ENCODE results near the gene ESPNL.

Gene ESPNL

DNA sequence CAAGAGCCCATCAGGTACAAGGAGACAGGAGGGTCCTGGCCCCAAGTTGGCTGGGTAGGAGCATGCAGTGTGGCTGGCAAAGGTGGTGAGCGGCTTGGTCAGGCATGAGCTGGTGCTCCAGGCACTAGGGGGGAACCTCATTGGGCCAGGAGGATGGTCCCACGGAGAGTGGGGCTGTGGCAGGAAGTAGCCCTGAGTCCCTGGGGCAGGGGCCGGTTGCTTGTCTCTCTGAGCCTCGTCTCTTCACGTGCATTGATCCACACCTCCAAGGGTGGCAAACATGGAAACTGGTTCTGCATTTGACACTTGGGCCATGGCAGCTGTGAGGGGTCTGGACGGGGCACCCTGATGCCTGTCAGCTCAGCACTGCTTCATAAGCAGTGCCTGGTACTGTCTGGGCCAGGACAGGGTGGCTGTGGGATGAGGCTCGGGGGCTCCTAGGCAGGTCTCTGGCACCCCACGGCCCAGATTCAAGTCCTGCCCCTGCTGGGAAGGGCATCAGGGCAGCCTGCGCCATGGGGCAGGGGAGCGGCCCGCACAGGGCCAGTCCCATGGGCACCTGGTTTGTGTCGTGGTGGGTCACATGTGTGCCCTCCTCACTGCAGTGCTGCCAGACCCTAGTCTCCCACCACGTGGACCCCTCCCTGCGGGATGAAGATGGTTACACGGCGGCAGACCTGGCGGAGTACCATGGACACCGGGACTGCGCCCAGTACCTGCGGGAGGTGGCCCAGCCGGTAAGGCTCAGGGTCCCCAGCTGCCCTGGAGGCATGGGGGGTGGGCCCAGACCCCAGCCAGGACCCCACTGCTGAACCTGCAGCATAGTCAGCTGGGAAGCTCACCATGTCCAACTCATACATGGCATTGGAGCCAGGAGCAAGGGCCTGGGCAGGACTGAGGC is 16.4 kb downstream of the ESPNL start:
- no peak for DNase-seq

DNA sequence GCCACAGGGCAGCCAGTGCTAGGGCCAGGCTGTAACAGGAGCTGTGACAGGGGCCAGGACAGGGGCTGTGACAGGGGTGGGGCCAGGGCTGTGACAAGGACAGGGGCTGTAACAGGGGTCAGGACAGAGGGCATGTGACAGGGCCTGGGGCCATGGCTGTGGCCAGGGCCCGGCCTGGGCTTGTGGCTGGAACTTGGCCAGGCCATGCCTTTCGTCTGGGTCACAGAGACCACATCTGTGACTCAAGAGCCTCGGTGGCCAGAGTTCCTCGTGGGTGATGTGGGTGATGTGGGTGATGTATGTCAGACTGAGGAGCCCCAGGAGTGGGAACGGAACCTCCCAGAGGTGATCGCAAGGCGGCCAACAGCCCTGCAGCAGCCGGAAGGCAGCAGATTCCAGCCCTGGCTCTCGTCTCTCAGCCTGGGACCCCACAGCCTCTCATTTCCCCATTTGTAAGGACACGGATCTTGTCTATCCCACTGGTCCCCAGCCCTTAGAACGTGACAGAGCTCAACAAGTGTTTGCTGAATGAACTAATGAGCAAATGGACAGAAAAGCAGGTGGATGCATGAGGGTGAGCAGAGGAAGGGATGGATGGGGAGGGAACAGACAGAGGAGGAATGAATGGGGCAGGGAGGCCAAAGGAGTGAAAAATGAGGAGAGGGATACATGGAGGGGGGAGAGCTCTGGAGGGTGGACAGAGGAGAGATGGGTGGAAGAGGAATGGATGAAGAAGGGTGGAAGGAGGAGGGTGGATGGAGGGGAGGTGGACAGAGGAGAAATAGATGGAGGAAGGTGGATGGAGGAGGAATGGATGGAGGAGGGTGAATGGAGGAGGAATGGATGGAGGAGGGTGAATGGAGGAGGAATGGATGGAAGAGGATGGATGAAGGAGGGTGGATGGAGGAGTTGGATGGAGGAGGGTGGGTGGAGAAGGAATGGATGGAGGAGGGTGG is 17.3 kb downstream of the ESPNL start:
- DNase-seq = no peak

DNA sequence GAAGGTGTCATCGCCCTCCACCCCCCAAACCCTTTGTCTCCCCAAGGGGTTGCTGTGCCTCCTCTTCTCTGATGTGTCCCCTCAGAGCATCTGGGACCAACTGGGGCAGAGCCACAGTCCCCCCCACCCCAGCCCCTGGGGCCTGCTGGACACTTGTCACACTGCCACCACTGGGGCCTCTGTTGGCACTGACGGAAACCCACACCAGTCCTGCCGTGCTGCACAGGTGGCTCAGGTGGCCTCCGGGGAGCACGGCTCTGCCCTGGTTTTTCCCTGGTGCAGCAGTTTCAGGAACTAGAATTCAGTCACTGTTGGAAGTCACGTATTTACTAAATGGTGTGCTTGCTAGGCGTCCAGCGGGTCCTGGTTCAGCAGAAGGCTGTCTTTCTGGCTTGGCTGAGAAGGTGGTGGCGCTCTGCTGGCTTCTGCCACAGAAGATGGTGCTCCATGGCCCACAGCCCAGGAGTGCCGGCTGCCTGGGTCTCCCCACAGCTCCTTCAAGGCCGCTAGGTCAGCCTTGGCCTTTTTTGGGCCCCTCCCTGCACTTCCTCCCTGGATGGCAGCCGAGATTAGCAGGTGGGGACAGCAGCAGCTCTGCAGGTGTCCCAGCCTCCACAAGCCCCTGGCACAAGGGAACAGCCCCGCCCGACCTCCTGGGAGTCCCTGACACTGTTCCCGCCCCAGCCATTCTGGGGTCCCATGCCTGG is 19.8 kb downstream of the ESPNL start:
- DNase-seq = no peak

DNA sequence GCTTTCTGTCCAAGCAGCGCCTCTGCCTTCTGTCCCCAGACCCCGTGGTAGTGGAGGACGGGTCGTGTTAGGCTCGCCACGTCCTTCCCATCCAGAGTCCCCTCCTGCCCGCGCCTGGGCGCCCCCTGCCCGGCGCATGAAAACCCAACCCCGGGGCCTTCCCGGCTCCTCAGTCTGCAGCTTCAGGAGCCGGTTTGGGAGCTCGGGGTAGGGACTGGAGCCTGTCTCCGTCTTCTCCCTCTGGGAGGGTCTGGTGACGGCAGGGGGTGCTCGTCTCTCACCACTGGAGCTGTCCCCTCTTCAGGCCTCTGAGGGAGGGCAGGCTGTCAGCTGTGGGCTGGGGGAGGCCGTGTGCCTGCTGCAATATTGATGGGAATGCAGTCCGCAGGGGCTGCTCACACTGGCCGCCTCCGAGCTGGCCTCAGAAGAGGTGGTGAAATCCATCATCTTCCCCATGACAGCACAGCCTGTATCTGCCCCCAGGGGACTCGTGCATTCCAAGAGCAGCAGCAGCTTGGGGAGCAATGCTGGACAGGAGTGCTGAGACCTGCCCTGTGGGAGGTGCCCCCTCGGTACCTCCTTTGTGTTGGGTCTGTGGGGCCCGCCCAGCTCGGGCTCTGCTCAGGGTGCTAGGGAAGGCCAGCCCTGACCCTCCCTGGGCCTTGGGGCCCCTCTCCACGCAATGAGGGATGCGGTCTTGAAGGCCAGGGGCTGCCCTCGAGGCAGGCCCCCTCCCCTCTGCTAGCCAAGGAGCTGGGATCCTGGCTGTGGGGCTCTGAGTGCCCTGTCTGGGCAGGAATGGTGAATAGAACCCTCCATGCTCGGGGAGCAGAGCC is 20.5 kb downstream of the ESPNL start:
- DNase-seq = no peak

DNA sequence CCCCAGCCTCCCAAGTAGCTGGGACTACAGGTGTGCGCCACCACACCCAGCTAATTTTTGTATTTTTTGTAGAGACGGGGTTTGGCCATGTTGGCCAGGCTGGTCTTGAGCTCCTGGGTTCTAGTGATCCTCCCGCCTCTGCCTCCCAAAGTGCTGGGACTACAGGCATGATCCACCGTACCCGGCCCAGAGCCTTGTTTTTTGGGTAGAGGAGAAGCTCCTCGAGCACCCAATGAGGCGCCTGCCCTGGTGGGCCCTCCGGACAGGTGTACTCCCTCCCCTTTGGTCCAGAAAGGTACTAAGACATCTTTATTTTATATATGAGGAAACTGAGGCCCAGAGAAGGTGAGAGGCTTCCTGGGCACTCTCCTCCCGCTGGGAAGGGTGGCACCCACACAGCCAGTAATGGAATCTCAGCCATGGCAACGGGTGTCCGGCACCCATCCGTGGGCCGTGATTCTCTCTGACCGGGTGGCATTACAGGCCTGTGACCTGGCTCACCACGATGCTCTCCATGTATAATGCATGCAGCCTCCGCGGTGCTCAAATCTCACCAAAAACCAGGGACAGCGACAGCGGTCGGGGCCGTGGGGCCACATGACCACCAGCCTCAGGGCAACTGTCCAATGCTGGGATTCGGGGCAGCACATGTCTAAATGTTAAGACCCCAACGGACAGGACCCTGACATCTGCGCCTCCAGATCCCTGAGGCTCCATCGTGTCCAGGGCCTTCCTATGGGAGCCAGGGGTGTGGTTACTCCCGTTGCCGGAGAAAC is 21.6 kb downstream of the ESPNL start:
- DNase-seq = no peak

DNA sequence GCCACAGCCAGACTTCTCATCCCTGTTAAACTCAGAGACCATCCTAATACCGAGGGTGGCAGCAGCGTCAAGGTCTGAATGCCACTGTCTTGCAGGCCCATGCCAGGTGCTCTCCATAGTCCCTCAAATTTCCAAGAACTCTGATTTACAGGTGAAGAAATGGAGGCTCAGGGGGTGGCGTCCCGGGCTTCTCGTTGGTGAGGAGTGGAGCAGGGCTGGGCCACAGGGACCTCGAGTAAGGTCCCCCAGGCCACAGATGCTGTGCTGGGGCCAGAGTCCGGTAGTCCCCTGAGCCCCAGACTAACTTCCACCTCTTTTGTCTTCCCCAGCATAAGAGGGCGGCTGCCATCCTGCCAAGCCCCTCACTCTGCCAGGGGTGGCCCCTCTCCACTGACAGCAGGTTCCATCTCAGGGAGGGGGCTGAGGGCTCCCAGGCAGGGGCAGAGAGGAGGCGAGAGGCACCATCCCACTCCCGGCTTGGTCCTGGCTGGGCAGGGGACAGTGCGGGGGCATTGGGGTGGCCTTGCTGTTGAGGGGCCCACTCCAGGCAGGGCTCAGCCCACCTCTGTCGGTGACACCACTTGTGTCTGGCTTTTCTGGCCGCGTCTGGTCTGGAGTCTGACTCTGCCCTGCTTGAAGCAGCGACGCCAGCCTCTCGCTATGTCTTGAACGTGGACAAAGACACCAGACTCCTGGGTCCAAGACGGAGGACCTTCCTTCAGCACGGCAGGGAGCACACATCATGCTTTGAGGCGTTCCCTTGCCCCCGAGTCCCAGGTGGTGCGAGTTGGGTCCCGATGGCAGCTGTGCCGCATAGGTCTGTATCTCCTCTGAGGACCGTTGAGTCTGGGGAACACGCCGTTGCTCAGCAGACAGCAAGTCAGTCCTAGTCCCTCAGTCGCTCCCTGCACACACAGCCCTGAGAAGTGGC is 22.4 kb downstream of the ESPNL start:
- no peak for DNase-seq

DNA sequence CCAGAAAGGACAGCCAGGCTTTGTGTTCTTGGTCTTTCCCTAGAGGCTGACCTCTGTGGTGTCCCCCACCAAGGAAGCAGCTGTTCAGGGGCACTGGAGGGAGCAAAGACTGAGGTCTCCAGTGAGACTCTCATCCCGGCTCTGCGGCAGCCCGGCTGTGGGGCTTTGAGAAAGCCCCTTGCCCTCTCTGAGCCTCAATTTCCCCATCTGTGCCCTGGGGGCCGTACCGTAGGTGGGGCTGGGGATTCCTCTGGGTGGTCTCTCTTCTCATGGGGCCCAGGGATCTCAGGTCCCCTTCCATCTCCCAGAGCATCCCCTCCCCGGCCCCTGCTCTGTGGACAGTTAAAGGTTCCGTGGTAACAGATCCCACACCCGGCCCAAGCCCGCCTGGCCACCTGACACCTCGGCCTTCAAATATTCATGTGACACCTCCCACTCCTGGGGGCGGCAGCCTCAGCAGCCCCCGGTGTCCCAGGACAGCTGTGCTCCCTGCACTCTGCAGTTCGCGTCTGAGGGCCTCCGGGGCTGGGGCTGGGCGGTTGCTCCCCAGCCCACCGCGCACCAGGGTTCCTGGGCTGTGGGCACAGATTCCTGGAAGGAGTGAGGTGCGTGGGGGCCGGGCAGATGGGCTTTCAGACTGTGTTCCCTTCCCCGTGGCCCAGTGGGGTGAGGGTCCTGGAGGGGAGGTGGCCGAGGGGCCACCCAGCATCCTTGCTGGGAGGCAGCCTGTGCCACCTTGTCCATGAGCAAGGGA is 23.3 kb downstream of the ESPNL start:
- DNase-seq = no peak

DNA sequence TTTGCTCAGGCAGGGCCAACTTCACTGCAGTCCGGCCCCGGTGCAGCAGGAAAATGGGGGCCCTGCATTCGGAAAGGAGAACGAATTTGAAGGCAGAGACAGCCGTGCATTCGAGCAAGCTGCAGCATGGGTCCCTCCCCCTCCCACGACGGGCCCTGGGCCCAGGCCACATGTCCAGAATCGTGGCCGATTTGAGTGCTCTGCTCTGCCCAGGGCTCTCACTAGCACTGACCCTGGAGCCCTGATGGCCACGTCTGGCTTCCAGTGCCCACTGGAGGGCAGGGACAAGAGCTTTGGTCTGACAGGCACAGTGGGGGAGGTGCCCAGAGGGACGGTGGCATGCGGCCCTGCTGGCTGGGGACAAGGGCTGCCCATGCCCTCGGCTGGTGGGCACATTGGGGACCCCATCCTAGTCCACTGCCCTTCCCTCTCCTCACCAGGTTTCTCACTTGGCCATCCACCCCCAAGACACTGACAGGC is 23.9 kb downstream of the ESPNL start:
- DNase-seq = no peak

DNA sequence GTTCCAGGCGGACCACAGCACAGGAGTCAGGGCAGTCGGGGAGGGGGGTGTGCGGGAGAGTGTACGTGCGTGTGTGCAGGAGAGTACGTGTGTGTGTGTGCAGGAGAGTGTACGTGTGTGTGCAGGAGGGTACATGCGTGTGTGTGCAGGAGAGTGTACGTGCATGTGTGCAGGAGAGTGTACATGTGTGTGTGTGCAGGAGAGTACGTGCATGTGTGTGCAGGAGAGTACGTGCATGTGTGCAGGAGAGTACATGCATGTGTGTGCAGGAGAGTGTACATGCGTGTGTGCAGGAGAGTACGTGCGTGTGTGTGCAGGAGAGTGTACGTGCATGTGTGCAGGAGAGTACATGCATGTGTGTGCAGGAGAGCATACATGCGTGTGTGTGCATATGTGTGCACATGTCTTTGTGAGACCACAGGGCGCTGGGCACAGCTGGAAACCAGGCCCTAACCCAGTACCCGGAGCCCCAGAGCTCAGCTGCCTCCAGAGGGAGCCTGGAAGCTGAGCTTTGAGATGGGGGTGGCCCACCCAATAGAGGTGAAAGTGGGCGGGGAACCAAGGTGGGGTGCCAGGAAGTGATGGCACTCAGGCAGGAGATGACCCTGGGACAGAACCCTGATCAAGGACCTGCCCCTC is 24.5 kb downstream of the ESPNL start:
- no peak for DNase-seq

DNA sequence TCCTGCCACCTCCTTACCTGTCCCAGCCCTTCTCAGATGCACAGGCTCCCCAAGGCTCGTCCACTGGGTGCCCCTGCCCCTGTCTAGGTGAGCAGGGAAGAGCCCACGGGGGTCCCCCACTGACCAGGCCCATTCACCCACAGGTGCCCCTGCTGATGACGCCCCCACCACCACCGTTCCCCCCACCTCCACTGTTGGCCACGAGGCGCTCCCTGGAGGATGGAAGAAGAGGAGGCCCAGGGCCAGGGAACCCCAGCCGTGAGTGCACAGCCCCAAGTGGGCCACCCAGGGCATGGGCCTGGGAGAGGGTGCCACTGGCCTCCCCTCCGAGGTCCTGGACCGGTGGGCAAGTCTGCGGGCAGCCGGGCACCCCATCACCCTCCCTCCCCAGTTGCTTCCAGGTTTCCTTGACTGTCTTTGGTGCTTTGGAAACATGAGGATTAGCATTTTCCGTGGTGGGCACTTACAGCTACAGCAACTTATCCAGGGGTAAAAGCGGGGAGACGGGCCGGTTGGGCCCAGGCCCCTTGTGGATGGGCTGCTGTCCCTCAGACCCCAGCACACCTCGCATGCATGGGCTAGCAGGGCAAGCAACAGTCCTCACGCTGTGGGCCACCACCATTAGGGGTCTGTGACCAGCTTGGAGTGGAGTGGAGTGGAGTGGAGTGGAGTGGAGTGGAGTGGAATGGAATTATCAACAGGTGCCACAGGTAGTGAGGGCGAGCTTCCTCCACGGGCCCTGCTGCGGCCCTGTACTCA is 25.2 kb downstream of the ESPNL start:
- no peak for DNase-seq

DNA sequence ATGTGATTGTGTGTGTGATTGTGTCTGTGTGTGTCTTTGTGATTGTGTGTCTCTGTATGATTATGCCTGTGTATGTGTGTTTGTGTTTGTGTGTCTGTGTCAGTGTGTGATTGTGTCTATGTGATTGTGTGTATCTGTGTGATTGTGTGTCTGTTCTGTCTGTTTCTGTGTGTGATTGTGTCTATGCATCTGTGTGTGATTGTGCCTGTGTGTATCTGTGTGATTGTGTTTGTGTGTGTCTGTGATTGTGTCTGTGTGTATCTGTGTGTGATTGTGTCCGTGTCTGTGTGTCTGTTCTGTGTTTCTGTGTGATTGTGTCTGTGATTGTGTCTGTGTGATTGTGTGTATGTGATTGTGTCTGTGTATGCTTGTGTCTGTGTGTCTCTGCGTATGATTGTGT is 26.2 kb downstream of the ESPNL start:
- no peak for DNase-seq

DNA sequence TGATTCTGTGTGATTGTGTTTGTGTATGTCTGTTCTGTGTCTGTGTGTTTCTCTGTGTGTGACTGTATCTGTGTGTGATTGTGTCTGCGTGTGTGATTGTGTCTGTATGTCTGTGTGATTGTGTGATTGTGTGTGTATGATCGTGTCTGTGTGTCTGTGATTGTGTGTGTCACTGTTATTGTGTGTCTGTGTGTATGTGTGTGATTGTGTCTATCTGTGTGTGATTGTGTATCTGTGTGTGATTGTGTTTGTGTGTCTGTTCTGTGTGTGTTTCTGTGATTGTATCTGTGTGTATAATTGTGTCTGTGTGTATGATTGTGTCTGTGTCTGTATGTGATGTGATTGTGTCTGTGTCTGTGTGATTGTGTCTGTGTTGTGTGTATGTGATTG is 26.6 kb downstream of the ESPNL start:
- DNase-seq = no peak

DNA sequence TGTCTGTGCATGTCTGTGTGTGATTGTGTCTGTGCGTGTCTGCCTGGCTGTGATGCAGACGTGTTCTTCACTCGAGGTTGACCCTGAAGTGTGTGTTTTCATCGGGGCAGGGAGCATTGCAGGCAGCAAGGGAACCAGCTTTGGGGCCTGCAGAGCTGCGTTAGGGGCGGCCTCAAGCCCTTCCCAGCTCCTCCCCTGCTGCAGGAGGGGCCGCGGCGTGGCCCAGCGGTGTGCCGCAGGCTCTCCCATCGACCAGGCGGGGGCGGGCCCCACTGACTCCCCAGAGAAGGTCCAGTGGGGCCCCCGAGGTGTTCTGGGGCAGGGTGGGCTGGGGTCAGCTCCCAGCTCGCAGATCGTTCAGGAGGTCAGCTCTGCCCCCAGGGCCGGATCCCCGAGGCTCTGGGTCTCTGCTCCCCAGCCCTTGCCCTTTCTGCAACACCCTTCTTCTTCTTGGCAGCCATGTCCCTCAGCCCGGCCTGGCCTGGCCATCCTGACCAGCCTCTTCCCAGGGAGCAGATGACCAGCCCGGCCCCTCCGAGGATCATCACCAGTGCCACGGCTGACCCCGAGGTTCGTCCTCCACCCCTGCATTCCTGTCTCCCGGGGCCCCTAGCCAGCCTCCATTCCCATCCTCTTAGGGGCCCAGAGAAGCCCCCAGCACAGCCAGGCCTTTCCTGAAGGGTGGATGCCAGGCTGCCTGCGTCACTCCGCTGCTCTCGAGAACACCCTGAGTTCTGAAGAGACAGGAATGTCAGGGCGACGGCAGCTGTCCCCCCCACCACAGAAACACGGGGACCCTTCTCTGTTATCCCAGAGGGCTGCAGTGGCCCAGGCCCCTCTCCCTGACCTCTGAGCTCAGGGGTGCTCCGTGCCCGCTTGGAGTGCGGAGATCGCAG is 27.3 kb downstream of the ESPNL start:
- no peak for DNase-seq

DNA sequence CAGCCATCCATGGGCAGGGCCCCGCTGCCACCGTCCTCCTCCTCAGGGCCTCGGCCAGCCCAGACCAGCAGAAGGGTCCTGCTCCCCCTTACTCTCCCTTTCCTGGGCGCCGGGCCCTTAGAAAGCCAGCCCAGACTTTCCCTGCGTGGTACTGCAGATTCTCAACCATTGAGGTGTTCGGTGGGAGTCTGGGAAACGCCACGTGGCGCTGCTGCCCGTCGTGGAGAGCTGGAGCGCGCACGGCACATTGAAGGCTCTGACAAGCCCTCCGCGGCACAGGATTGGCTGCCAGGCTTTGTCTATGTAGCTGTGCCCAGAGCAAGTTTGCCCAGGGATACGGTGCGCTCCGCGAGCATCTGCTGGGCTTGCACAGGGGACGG is 27.9 kb downstream of the ESPNL start:
- DNase-seq = no peak

DNA sequence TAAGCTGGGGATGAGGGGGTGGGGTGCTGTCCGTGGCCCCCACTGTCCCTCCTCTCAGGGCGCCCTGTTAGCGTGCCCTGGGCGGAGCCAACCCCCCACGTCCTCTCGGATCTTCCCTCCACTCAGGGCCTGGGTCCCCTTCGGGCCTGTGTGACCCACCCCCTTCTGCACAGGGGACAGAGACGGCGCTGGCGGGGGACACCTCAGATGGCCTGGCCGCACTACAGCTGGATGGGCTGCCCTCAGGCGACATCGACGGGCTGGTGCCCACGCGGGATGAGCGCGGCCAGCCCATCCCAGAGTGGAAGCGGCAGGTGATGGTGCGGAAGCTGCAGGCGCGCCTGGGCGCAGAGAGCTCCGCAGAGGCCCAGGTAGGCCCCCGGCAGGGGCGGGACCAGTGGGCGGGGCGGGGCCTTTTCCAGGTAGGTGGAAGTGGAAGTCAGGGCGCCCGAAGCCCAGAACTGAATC is 28.4 kb downstream of the ESPNL start:
- no peak for DNase-seq

DNA sequence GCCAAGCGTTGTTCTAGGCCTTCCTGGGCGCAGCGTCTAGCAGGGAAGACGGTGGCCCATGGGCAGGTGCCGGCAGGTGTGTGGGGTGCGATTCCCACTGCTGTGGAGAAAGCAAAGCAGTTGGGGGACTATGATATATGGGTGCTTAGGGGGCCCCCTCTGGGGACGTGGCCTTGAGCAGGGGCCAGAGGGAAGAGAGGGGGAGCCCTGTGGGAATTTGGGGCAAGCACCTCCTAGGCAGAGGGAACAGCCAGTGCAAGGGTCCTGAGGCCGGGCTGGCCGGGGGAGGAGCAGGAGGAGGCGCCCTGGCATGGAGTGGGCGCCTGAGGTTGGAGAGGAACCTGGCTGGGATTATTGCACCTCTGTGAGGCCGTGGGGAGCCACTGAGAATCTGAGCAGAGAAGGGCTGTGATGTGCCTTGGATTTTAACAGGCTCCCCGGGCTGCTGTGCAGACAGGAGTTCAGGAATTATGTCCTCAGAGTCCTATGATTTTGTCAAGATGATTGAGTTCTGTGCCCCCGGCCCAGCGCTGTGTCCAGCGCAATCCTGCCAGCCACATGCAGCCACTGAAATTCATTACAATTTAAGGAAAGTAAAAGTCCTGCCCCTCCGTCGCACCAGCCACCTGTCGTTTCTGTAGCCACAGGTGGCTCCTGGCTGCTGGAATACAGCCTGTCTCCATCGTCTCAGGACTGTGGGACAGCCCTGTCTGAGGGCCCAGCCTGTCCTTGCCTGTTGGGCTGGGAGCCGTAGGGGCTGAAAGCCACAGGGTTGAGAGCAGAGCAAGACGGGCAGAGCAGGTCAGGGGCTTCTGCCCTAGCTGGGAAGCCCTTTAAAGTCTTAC is 29.2 kb downstream of the ESPNL start:
- DNase-seq = no peak

All from NCI-H1092 treated with DMSO at 0.1 percent for 48 hours (cell line).